Heart left ventricle (tissue), 16 donors: ENCODE results near the gene OSTM1. TPM values are rescaled to one million over a fixed set of nuclear protein-coding genes. Genes with fewer than 3 reads are reported as not detected.

ENCODE experiments used
- ATAC-seq, 4 donors: fragments of 200-7000 bp; cut with Tn5 transposase; one replicate each; pipeline ENCODE4 v1.9.1; 2020 to 2022; ENCODE audit warnings: moderate library complexity in 4 of 4, mild to moderate bottlenecking in 3 of 4, moderate number of reproducible peaks in 1 of 4
- DNase-seq, 5 donors: peaks; one replicate each; pipeline ENCODE4 v3.0.0-alpha.2; 2020
- H3K27ac ChIP-seq, 12 donors: fragments of 200-600 bp; sonication (generic) in 4 of 12; one replicate each; pipeline versions ENCODE4 v1.5.0 to v1.8.0; 2016 to 2022; ENCODE audit warnings: mild to moderate bottlenecking in 2 of 12
- H3K27me3 ChIP-seq, 9 donors: fragments of 200-600 bp; sonication (generic) in 2 of 9; one replicate each; pipeline versions ENCODE4 v1.5.1 to v1.8.0; 2016 to 2022; ENCODE audit warnings: mild to moderate bottlenecking in 3 of 9
- H3K36me3 ChIP-seq, 9 donors: fragments of 200-600 bp; sonication (generic) in 2 of 9; one replicate each; pipeline versions ENCODE4 v1.5.0 to v1.8.0; 2018 to 2022; ENCODE audit warnings: mild to moderate bottlenecking in 2 of 9
- H3K4me1 ChIP-seq, 12 donors: fragments of 200-600 bp; sonication (generic) in 4 of 12; one replicate each; pipeline versions ENCODE4 v1.5.0 to v1.8.0; 2016 to 2022; ENCODE audit warnings: mild to moderate bottlenecking in 3 of 12
- H3K4me3 ChIP-seq, 12 donors: fragments of 200-600 bp; sonication (generic) in 4 of 12; one replicate each; pipeline versions ENCODE4 v1.5.0 to v1.8.0; 2017 to 2022; ENCODE audit warnings: mild to moderate bottlenecking in 9 of 12, moderate library complexity in 4 of 12
- H3K9me3 ChIP-seq, 12 donors: fragments of 200-600 bp; sonication (generic) in 4 of 12; one replicate each; pipeline versions ENCODE4 v1.5.0 to v1.8.0; 2016 to 2022; ENCODE audit warnings: mild to moderate bottlenecking in 1 of 12
- POLR2A ChIP-seq, 2 donors: fragments of 450-650 bp; IDR thresholded peaks; one replicate each; pipeline ENCODE4 v1.6.1; 2017; ENCODE audit warnings: antibody characterized with exemption in 2 of 2, mild to moderate bottlenecking in 2 of 2, moderate library complexity in 2 of 2
- WGBS, 4 donors: extraction: QIAGEN DNeasy Blood & Tissue Kit in 2 of 4; methylation state at CpG; one replicate each; pipeline versions ENCODE4 v1.1.5 to v1.1.7; 2013 to 2018; 5-methylcytosine and 5-hydroxymethylcytosine counted together
- intact Hi-C, 10 donors: fragments of 100-400 bp; cut with DNase I; formaldehyde crosslinking; loops; one replicate each; pipeline versions ENCODE4 v1.11.1 to v1.14.2; 2022
- polyA plus RNA-seq, 2 donors: library from polyadenylated mRNA; stranded (reverse); fragments of 200-250 nt; gene quantifications; one replicate each; pipeline ENCODE4 v1.2.3, GENCODE V29; 2013
- total RNA-seq, 9 donors: library from RNA; depleted of rRNA in 2 of 9; stranded (reverse); fragments of >200 nt in 2 of 9; fragmentation: NEBNext Ultra II Directional in 3 of 9; extraction: Animal tissue kit (Norgen Biotek cat#: 25700) in 3 of 9; gene quantifications; one replicate each; pipeline versions ENCODE4 v1.1.0 to v1.2.4, GENCODE V29; 2016 to 2023
- TF ChIP-seq, protein P1 (sequence below), 12 donors: fragments of 200-600 bp; sonication (generic) in 4 of 12; IDR thresholded peaks; one replicate each; pipeline versions ENCODE4 v1.5.0 to v1.8.0; 2018 to 2022; ENCODE audit warnings: antibody characterized with exemption in 12 of 12, mild to moderate bottlenecking in 5 of 12
- donor health status: ischemic (EF 13 %, LVEDD 7.1; RV severe dilation, severe dysfunction).
- donor health status: healthy with polysubstance abuse.
- donor health status: DM: no; HTN: yes; CAD: no.
- donor health status: DM: no; HTN: no; CAD: no.
- donor health status: ischemic (EF 25% LVEDD 6.9; RV normal size, moderate dysfunction).
- donor health status: ischemic (EF 25% LVEDD 5.7; RV mildly dilated, moderate dysfunction).
- donor health status: healthy.
- donor health status: DM: yes; HTN: yes; CAD: no.
- donor health status: ischemic (EF 35%, LVEDD 5.7; RV mildly dilated, moderate dysfunction).
- donor health status: nonischemic (EF 11% LVEDD 7.7; RV severe dilation, severe dysfunction).
- donor health status: DM: yes; HTN: yes; CAD: no.
- donor health status: PGD.
- donor health status: ischemic (EF 29% LVEDD 5.4; RV normal size, mild dysfunction).
- donor health status: nonischemic (EF 23%, LVEDD 6.1; RV moderate dilation, normal function).

Gene OSTM1
- total and polyA plus RNA-seq, 11 donors, result 19.0 to 69.3 (median 45.2) TPM

DNA sequence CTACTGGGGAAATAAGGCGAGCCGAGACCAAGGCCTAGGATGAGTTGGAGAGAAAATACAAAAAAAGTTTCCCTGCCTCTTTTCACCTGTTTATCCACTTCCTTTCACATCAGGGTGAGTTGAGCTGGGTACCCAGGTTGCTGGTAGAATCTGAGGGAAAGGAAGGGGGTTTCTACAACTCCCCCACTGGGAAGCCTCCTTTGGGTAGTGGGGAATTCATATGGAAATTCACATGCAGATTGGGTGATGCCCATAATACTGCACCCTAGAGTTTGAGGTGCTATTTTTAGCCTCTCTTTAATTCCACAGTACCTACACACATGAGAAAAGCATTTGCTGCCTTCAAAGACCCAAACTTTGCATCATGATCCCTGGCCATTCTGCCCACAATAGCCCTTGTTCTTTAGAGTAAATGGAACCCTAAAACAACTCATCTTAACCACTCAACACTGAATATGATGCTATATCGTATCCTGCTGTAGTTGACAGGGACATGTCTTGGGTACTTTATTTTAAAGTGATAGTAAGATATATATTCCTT is 2.7 kb downstream of the OSTM1 start:
- ATAC-seq (no peak), DNase-seq (no peak)
- no peak overlapping the region for H3K27ac ChIP-seq
- H3K4me3 ChIP-seq, result no peak overlapping the region
- H3K9me3 ChIP-seq, result no peaks in the 10 kb centered on the region
- H3K36me3 ChIP-seq, result no peaks in the 10 kb centered on the region
- intact Hi-C loops, result loop anchor here in 2 of 10 donors (10.0 kb wide), 2 partner anchors 107 to 117 kb away; partner anchors contain the start of gene SEC63 (in 1 of the 2)
- no peak for TF ChIP-seq POLR2A (IDR thresholded peaks at IDR 0.05)
- TF ChIP-seq, protein P1, sequence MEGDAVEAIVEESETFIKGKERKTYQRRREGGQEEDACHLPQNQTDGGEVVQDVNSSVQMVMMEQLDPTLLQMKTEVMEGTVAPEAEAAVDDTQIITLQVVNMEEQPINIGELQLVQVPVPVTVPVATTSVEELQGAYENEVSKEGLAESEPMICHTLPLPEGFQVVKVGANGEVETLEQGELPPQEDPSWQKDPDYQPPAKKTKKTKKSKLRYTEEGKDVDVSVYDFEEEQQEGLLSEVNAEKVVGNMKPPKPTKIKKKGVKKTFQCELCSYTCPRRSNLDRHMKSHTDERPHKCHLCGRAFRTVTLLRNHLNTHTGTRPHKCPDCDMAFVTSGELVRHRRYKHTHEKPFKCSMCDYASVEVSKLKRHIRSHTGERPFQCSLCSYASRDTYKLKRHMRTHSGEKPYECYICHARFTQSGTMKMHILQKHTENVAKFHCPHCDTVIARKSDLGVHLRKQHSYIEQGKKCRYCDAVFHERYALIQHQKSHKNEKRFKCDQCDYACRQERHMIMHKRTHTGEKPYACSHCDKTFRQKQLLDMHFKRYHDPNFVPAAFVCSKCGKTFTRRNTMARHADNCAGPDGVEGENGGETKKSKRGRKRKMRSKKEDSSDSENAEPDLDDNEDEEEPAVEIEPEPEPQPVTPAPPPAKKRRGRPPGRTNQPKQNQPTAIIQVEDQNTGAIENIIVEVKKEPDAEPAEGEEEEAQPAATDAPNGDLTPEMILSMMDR (IDR thresholded peaks at IDR 0.05), result no peak
- WGBS, 4 donors, result 77 to 92% (median 78%) methylated on average over 3 of the region's 3 CpGs
- no peaks in the 10 kb centered on the region for H3K27me3 ChIP-seq
- H3K4me1 ChIP-seq, result peaks cover 0 to 18% (median 14%) of the 10 kb centered on the region in 12 donors

DNA sequence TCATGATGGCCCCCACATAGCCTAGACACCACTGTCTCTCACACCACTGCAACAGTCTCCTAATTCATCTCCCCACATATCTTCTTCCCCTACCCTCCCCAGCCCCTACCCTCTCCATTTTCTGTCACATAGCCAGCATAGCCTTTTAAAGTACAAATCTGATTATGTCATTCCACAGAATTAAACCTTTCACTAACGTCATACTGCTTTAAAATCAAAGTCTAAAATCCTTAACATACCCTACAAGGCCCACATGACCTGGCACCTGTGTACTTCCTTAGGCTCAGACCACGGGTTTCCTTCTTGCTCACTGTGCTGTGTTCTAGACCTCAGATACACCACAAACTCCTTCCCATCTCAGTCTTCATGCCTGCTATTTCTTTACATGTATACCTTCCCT is 5.9 kb downstream of the OSTM1 start:
- Histone ChIP-seq H3K27me3 (no peaks in the 10 kb centered on the region), H3K4me1 (peaks cover 0 to 10% (median 5%) of the 10 kb centered on the region in 12 donors), H3K9me3 (no peaks in the 10 kb centered on the region), H3K27ac (no peak overlapping the region), H3K36me3 (peaks cover 0 to 15% (median 5%) of the 10 kb centered on the region in 9 donors), H3K4me3 (no peak overlapping the region)
- intact Hi-C loops, result no loop called here
- TF ChIP-seq POLR2A (IDR thresholded peaks at IDR 0.05), result no peak
- TF ChIP-seq, protein P1 (IDR thresholded peaks at IDR 0.05), result no peak
- DNase-seq (no peak), ATAC-seq (no peak)
- 71 to 89% (median 74%) methylated on average over 2 of the region's 2 CpGs for WGBS, 4 donors

DNA sequence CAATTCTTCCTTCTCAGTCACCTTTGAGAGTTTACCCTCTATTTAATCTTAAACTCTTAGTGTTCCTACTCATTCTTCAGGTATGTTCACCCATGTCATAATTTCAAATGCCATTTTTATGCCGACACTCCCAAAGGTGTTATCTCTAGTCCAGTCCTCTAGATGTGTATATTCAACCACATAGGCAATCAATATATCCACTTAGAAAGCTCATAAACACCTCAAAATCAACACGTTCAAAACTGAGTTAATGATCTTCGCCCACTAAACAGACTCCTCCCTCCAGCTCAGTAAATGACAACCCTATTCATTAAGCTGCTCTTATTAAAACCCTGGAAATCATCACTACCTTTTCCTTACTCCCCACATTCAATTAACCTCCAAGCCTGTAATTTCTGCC is 6.4 kb downstream of the OSTM1 start:
- no peak for ATAC-seq
- DNase-seq, result no peak
- intact Hi-C loops, result no loop called here

GRCh38 chr6:108052706-108053105 is 21.8 kb downstream of the OSTM1 start:
- no peak for ATAC-seq
- Histone ChIP-seq H3K36me3 (peaks cover 0 to 56% (median 44%) of the 10 kb centered on the region in 9 donors), H3K27me3 (no peaks in the 10 kb centered on the region), H3K4me1 (peaks cover 0 to 3% (median 0%) of the 10 kb centered on the region in 12 donors), H3K27ac (no peak overlapping the region), H3K4me3 (no peak overlapping the region), H3K9me3 (no peaks in the 10 kb centered on the region)
- TF ChIP-seq, protein P1 (IDR thresholded peaks at IDR 0.05), result no peak
- TF ChIP-seq POLR2A (IDR thresholded peaks at IDR 0.05), result no peak
- intact Hi-C loops, result loop anchor here in 1 of 10 donors (5.0 kb wide), 1 partner anchor 70 kb away; no protein-coding TSS in a partner anchor
- no peak for DNase-seq
- 69 to 72% (median 70%) methylated on average over 2 of the region's 2 CpGs for WGBS, 4 donors

More for the DNA sequence above, 6.4 kb downstream of the OSTM1 start:
- Histone ChIP-seq H3K9me3 (no peaks in the 10 kb centered on the region), H3K27me3 (no peaks in the 10 kb centered on the region), H3K4me3 (no peak overlapping the region), H3K36me3 (peaks cover 0 to 19% (median 9%) of the 10 kb centered on the region in 9 donors), H3K4me1 (peaks cover 0 to 6% (median under 1%) of the 10 kb centered on the region in 12 donors), H3K27ac (no peak overlapping the region)
- TF ChIP-seq POLR2A (IDR thresholded peaks at IDR 0.05), result no peak
- TF ChIP-seq, protein P1 (IDR thresholded peaks at IDR 0.05), result no peak
- WGBS, 4 donors, result 78 to 83% (median 79%) methylated on average over 3 of the region's 3 CpGs
